Adipose tissue (tissue), 3 donors: ENCODE measurements around the gene RBM15B. TPM values are rescaled to one million over a fixed set of nuclear protein-coding genes. Genes with fewer than 3 reads are reported as not detected.
"Not testable (repeated sequence)": the region's sequence is repeated elsewhere in the genome, so short reads cannot be mapped to it uniquely, and the experiment has no call there.

Experiments used
- H3K27ac ChIP-seq: one replicate; pipeline ENCODE4 v1.5.1; 2013; ENCODE audit warnings: low read depth, low read length
- WGBS, 3 donors: extraction: QIAGEN DNeasy Blood & Tissue Kit; methylation state at CpG; one replicate each; pipeline ENCODE4 v1.1.7; 2013; 5-methylcytosine and 5-hydroxymethylcytosine counted together
- polyA plus RNA-seq, 3 donors: library from polyadenylated mRNA; stranded (reverse); fragments of 200-250 nt; gene quantifications; one replicate each; pipeline ENCODE4 v1.2.3, GENCODE V29; 2013
- donor health status: healthy with polysubstance abuse.
- donor health status: Bipolar disorder and iron deficiency.
- donor health status: healthy.

Gene RBM15B
- polyA plus RNA-seq, 3 donors, result 10.8 to 16.5 (median 12.1) TPM

GRCh38 chr3:51374456-51374855, 16.6 kb upstream of the RBM15B start:
- no peak overlapping the region for H3K27ac ChIP-seq
- 93 to 94% (median 93%) methylated on average over 11 of the region's 11 CpGs for WGBS, 3 donors

- no peak overlapping the region for H3K27ac ChIP-seq
These were observed 15.9 kb upstream of the RBM15B start for GRCh38 chr3:51375136-51375535.

- WGBS, 3 donors, result 77 to 86% (median 79%) methylated on average over 8 of the region's 8 CpGs
- no peak overlapping the region for H3K27ac ChIP-seq
These were observed 15.5 kb upstream of the RBM15B start for GRCh38 chr3:51375571-51375970.

GRCh38 chr3:51378065-51378464, 13.0 kb upstream of the RBM15B start:
- WGBS, 3 donors, result 44 to 79% (median 54%) methylated on average over 5 of the region's 5 CpGs
- H3K27ac ChIP-seq, result no peak overlapping the region

- WGBS, 3 donors, result 69 to 90% (median 86%) methylated on average over 2 of the region's 2 CpGs
- no peak overlapping the region for H3K27ac ChIP-seq
These were observed 12.4 kb upstream of the RBM15B start for GRCh38 chr3:51378726-51379125.

DNA sequence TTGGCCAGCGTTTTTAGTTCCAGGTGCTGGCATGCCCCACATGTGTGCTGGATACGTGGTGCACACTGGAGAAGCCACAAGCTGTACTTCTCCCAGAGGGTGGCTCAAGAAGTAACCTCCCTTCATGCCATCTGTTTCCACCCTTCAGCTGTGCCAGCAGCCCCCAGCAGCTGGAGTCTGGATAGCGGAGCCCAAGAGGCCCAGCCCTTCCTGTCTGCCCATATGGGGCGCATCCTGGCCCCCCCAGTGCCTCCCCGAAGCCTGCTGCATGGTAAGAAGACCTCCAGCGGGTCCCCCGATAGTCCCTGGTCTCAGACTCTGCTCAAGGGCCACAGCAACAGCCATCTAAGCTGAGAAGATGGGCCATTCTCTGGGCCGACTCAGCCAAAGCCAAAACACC, 11.8 kb upstream of the RBM15B start:
- H3K27ac ChIP-seq, result no peak overlapping the region
- WGBS, 3 donors, result 40 to 77% (median 55%) methylated on average over 8 of the region's 8 CpGs

- 64 to 84% (median 74%) methylated on average over 8 of the region's 8 CpGs for WGBS, 3 donors
- H3K27ac ChIP-seq, result no peak overlapping the region
These were observed 11.2 kb upstream of the RBM15B start for GRCh38 chr3:51379746-51380455.

- H3K27ac ChIP-seq, result no peak overlapping the region
- 87 to 90% (median 89%) methylated on average over 15 of the region's 15 CpGs for WGBS, 3 donors
These were observed 10.3 kb upstream of the RBM15B start for GRCh38 chr3:51380601-51381332.

DNA sequence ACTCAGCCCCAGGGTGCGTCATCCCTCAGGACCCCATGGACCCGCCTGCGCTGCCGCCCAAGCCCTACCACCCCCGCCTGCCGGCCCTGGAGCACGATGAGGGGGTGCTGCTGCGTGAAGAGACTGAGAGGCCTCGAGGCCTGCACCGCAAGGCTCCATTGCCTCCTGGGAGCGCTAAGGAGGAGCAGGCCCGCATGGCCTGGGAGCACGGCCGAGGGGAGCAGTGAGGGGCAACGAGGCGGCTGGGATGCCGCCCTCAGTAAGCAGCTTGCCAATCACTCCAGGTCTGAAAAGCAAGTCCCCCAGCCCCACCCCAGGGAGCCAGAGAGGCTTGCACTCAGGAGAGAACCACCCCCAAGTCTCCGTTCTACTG, 9.8 kb upstream of the RBM15B start:
- 92 to 93% (median 92%) methylated on average over 18 of the region's 18 CpGs for WGBS, 3 donors
- no peak overlapping the region for H3K27ac ChIP-seq

DNA sequence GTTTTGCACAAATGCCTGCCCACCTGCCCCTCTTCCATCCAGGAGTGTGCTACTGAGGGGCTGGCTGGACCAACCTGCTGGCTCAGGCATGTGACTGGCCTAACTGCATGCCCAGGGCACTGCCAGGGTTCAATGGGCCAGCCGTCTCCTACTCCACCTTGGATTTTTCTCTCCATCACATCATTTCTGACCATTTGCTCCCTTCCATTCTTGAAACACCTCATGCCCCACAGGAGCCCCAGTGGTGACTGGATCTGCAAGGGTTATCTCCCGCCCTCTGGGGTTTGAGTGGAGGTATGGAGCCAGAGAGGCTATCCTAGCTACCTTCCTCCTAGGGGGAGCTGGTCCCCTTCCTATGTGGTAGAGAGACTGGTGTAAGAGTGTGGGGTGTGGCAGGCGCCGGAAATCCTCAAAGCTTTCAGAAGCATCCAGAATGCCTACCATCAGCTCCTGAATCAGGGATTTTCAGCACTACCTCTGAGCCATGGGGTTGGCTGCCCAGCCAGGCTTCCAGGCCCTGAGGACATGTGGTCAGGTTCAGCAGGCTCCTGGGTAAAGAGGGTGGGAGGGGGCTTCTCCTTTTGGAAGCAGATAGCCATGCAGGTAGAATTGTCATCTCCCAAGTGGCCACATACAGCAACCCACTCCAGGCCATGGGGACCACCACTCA, 8.9 kb upstream of the RBM15B start:
- no peak overlapping the region for H3K27ac ChIP-seq
- WGBS, 3 donors, result 90 to 95% (median 91%) methylated on average over 4 of the region's 4 CpGs

DNA sequence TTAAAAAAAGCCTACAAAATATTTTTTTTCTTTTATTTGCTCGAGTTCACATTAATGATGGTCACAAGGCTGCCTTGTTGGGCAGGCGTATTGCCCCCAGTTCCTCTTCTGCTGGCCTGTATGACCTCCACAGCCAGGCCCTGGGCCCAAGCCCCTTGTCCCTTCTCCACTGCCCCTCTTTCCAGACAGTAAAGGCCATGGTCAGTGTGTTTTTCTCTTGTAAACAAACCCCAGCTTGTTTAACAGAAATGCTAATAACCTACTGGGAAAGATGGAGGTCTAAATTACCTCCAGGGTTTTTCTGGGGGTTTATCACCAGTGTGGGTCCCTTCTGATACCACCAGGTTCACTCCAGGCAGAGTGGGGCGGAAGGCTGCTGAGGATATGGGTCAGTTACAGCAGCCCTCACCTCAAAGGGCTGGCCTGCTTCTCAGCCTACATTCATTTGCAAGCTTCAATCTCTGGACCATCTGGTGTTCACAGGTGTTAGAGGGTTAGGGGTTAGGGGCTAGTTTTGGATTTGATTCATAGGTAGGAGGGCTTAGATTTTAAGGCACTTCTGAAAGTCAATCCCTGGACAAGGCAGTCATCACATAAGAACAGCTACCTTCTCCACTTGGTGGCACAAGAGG, 8.0 kb upstream of the RBM15B start:
- 91 to 94% (median 93%) methylated on average over 3 of the region's 3 CpGs for WGBS, 3 donors
- no peak overlapping the region for H3K27ac ChIP-seq

DNA sequence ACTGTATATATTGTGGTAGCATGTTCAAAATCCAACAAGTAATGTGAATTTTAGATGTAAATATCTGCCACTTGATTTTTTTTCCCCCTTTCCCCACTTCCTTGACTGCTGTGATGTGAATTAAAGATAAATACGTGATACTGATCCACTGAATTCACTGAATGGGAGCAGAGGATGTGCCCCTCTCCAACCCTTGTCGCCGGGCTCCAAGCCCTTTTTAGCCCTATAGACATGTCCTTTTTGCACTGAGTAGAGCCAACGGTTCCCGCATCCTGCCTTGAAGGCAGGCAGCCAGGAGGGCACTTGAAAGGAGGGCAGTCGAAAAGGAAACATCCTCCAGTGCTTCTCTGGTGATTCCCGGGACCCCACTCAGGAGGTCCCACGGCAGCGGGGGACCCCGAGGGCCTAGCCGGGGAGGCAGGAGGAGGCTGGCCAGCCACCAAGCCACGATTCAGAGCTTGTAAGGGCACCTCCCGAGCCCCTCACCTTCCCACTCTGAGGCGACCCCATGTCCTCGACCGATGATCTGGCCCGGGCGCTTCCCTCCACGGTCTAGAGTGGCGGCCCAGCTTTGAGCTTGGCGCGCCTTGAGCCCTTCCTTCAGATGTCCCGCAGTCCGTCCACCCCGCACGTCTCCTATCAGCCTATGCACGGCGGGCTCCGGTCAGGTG, 6.9 kb upstream of the RBM15B start:
- peak overlapping the region; percentile 86 for H3K27ac ChIP-seq
- WGBS, 3 donors, result 1% methylated on average over 29 of the region's 29 CpGs

- 0 to 1% (median 0%) methylated on average over 45 to 65 of the region's 65 CpGs for WGBS, 3 donors
These were observed 6.2 kb upstream of the RBM15B start, which contains the start of gene MANF for GRCh38 chr3:51384726-51385473. Gene MANF, plus strand, starts transcription at chr3:51385291. Its CDS starts 52 bp downstream, at chr3:51385343.

DNA sequence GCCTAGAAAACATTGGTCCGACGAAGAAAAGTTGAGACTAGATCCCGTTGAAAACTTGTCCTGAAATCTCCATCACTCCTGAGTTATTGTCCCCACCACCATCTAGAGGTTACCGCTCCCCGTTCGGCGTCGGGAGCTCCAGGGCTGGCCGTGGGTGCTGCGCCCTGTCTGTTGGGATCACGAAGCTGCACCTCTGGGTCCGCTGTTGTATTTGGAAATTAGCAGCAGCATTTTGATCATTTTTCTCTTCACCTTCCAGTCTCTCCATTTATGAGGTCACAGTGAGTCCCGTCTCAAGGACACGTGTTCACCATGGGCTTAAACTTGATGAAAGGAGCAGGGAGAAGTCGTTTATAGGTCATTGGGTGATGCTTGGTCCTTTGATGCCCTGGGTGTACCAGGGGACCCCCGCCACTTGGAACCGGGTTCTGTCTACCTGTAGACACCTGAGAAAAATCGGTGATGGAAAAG, 5.4 kb upstream of the RBM15B start:
- 1 to 3% (median 3%) methylated on average over 18 of the region's 18 CpGs for WGBS, 3 donors
- H3K27ac ChIP-seq, result no peak overlapping the region

More at GRCh38 chr3:51384726-51385473, 6.2 kb upstream of the RBM15B start, which contains the start of gene MANF:
- peak within 1 kb of the TSS; percentile 86 for H3K27ac ChIP-seq

- WGBS, 3 donors, result 14 to 36% (median 34%) methylated on average over 8 of the region's 8 CpGs
- no peak overlapping the region for H3K27ac ChIP-seq
These were observed 4.8 kb upstream of the RBM15B start for GRCh38 chr3:51386159-51386851.

DNA sequence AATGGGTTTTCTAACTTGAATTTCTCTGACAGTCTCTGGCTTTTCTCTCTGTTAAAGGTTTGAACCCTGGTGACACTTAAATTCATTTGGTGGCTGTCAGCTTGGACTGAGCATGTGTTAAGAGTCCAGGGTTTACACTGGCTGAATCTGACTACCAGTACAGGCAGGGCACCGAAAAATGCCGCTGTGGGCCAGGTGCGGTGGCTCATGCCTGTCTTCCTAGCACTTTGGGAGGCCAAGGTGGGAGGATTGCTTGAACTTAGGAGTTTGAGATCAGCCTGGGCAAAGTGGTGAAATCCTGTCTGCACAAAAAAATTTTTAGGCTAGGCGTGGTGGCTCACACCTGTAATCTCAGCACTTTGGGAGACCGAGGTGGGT, 4.2 kb upstream of the RBM15B start:
- WGBS, 3 donors, result 43 to 92% (median 84%) methylated on average over 5 of the region's 5 CpGs
- no peak overlapping the region for H3K27ac ChIP-seq

DNA sequence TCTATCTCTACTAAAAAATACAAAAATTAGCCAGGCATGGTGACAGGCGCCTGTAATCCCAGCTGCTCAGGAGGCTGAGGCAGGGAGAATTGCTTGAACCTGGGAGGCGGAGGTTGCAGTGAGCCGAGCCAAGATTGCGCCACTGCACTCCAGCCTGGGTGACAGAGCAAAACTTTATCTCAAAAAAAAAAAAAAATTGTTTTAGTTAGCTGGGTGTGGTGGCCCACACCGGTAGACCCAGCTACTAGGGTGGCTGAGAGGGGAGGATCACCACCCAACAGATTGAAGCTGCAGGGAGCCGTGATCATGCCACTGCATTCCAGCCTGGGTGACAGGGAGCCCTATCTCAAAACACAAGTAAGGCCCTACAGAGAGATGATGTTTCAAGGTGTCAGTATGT, 3.8 kb upstream of the RBM15B start:
- 31 to 63% (median 62%) methylated on average over 6 of the region's 6 CpGs for WGBS, 3 donors
- H3K27ac ChIP-seq, result not testable (repeated sequence)
